Superior temporal gyrus (tissue), 1 donor: ENCODE data around the gene PYROXD2.

ENCODE experiments used
- DNase-seq: peaks from one replicate; pipeline ENCODE4 v3.0.0-alpha.2; 2016; ENCODE audit errors: extremely low spot score

Gene PYROXD2

GRCh38 chr10:98414578-98414931 is 427 bp downstream of the PYROXD2 start:
- DNase-seq, result no peak

- no peak for DNase-seq
Observed at GRCh38 chr10:98411768-98412167, 3.2 kb downstream of the PYROXD2 start.

DNA sequence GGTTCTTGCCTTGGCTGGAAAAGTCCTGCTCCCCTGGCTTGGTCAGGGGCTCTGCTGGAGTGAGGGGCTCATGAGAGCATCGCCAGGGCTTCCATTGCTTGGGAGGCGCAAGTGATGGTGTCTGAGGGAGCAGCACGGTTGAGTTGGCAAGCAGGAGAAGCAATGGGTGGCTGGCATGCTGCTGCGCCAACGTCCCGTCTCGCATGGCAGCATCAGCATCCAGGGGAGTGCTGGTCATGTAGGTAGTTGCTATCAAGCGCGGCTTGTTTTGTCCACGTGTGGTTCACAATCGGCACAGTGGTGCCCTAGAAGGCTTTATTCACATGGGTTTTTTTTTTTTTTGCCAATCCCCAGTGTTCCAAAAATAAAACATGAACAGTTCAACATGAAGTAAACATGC is 3.8 kb downstream of the PYROXD2 start:
- DNase-seq, result no peak

DNA sequence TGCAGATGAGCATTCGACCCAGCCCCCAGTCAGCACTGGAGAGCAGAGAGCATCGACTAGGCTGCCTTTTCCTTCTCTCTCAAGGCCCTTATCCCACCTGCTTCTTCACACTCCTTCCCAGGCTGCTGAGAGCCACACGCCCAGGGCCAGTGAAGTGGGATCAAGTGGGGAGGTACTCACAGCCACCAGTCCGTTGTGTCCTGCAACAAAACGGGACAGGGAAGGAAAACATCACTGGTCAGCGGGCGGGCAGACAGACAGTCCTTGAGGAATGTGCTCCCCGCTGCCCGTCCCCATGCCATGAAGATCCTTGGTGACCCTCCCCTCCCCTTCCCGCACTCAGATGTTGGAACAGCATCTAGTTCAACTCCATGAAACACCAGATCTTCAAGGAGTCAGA is 4.2 kb downstream of the PYROXD2 start:
- DNase-seq, result no peak

DNA sequence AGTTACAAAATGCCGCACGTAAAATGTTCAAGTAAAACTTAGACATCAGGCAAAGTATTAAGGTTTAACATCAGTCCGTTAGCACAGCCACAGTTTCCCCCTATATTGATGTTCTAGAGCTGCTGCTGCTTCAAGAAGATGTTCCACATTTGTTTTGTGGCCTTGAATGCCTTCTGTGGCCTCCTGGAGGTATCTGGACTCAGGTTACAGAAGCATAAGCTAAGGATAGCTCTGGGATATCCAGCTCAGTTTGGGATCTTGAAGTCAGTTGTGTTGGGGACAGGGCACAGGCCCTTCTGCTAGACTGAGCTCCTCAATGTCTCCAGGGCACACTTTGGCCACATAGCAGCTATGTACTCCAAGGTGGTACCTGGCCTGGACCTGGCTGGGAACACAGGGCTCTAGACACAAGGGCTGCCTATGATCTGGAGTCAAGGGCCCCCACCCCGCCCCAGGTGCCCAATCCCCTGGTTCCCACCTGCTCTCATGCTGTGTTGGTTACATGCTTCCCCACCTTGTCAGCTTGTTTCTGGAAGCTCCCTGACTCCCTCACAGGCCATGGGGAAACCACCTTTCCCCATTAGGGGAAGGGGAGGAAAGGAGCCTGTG is 4.7 kb downstream of the PYROXD2 start:
- DNase-seq, result no peak

GRCh38 chr10:98408799-98409198 is 6.2 kb downstream of the PYROXD2 start:
- no peak for DNase-seq

- DNase-seq, result no peak
Observed at GRCh38 chr10:98407744-98408241, 7.2 kb downstream of the PYROXD2 start.

GRCh38 chr10:98407017-98407743 is 7.8 kb downstream of the PYROXD2 start:
- DNase-seq, result no peak

GRCh38 chr10:98405422-98405821 is 9.6 kb downstream of the PYROXD2 start:
- DNase-seq, result peak; percentile 47

DNA sequence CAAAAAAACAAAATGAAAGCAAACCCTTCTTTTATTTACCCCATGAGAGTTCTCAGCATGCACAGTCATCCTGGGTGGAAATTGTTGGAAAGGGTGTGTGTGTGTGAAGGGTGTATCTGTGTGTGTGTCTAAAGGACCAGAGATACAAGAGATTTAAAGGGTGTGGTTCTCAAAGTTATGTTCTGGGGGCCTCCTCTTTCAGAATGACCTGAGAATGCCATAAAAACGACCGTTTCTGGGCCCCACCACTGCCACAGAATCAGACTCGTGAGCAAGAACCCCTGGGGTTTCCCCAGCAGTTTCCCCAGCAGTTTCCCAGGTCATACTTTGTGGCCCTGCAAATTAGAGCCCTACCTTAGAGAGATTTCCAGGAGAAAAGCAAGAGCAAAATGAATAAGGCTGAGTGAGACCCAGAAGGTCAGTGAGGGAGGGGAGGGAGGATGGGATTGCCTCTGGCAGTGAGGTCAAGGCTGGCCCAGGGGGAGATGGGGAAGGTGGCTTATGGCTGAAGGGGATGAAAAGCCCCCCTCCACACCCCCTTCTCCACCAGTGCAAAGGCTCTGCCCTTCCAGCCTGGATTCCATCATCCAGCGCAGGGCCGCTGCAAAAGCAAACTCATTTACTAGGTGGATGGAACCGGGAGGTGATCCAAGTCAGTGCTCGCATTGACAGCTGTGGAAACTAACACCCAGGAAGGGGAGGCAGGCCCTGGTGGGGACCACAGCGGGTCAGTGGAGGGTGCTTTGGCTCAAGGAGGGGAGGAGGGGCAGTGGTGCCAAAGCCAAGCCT is 10.2 kb downstream of the PYROXD2 start:
- no peak for DNase-seq

DNA sequence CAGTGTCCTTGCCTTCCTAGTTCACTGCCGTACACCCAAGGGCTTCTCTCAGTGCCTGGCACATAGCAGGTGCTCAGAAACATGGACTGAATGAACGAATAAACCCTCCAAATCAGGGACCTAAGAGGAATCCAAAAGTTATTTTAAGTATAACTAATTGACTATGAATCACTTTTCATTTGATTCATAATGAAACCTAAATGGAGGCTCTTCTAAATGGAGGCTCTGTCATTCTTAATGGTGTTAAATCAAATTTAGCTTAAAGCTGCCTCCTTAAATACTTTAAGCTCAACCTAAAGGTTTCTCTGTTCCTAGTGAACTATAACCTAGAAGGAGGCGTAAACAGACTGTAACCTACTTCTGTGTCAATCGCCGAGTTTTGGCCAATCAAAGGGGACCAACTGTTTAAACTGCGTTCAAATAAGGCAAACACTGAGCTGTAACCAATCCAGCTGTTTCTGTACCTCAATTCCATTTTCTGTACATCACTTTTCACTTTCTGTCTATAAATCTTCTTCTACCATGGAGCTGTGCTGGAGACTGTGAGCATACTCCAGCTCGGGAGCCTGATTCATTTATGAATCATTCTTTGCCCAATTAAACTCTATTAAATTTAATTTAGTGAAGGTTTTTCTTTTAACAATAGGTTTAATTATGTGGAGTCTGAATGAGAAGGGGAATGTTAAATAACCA is 11.0 kb downstream of the PYROXD2 start:
- no peak for DNase-seq

- DNase-seq, result no peak
Observed at GRCh38 chr10:98402931-98403718, 11.9 kb downstream of the PYROXD2 start.

DNA sequence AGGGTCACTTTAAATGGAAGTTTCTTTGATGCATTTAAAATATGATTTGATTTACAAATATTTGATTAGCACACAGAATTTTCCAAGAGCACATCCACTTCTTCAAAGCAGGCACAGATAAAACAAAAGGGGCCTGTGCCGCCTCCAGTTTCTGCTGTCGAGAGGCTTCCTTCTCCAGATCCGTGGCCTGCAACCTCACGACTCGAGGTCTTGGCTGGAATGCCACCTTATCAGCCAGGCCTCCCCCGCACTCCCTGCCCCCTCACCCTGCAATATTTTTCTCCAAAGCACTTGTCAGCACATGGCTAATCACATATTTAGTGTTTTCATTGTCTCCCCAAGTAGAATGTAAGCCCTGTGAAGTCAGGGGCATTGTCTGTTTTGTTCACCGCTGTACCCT is 12.5 kb downstream of the PYROXD2 start:
- no peak for DNase-seq

- DNase-seq, result no peak
Observed at GRCh38 chr10:98400482-98400881, 14.5 kb downstream of the PYROXD2 start.

- DNase-seq, result no peak
Observed at GRCh38 chr10:98399784-98400183, 15.2 kb downstream of the PYROXD2 start.

GRCh38 chr10:98397089-98397600 is 17.8 kb downstream of the PYROXD2 start:
- DNase-seq, result no peak

GRCh38 chr10:98396096-98397063 is 18.6 kb downstream of the PYROXD2 start:
- no peak for DNase-seq

DNA sequence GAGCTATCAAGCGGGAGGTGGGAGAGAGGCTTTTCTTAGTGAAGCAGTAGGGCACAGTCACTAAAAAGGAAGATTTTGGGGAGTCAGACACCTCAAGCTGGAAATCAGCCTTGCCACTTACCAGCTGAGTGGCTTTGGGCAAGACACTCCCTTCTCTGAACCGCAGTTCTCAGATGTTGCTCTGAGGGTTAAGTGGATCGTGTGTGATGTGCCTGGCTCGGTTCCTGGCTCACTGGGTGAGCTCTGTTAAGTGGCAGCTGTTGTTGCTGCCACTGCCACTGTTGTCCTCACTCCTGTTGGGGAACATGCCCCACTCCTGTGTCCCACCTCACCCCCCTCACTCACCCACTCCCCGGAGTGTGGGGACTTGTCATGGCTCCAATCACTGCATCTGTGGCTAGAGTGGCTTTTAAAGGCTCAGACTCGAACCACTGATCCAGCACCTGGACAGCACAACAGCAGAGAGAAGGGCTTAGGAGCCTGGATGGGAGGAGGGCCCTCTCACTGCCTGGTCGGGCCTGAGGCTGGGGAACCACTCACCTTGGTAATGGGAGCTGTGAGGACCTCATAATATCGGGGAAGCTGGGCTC is 20.0 kb downstream of the PYROXD2 start:
- no peak for DNase-seq

DNA sequence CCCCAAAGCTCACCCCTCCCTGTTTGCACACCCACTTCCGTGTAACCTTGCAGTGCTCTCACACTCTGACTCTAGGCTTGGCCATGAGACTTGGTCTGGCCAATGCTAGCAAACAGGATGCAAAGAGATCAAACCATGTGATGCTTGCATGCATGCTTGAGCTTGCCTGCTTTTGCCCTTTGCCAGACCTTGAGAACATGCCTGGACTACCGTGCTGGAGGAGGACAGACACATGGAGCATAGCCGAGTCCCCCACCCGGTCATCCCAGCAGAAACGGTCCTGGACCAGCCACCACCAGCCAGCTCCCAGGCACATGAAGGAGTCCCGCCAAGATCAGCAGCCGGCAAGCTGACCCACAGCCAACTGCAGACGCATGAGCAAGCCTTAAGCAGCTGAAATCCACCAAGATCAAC is 23.4 kb downstream of the PYROXD2 start:
- DNase-seq, result no peak

- no peak for DNase-seq
Observed at GRCh38 chr10:98391065-98391464, 23.9 kb downstream of the PYROXD2 start.
